ENCODE results near the gene POLDIP3.
"Not testable (repeated sequence)": the region's sequence is repeated elsewhere in the genome, so short reads cannot be mapped to it uniquely, and the experiment has no call there.

Gene POLDIP3

GRCh38 chr22:42536166-42536565 lies 78.5 kb downstream of the POLDIP3 start:
- no peak for TF ChIP-seq CTCF (IDR thresholded peaks at IDR 0.05; ENCODE audit: borderline replicate concordance, insufficient read depth, low read depth, low read length)
- no peak overlapping the region for H3K4me3 ChIP-seq (ENCODE audit: low read depth, low read length)

DNA sequence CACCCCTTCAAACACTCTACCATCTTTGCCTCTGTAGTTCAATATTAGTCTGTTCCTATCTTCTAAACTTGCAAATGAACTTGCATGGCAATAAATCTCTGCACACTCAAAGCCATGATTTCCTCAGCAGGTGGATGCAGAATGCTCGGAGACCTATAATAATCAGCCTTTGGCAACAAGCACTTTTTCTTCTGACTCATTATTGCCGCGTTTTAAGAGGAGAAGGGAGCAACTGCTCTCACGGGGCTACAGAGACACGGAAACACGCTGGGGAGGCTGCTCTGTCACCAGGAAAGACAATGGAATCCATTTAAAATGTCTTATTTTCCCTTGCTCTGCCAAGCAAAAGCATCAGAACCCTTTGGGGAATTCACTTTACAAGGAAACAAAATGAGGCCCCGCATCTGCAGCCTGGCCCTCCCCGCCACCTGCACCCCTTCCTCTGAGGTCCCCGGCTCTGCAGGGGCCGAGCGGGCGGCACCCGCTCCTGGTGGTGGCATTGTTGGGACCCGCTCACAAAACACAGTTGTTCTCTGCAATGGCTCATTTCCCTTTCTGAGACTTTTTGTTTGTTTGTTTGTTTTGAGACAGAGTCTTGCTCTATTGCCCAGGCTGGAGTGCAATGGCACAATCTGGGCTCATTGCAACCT lies 79.5 kb downstream of the POLDIP3 start:
- not testable (repeated sequence) for H3K4me3 ChIP-seq (ENCODE audit: low read depth, low read length)

Measured in GM12875 (cell line).